Measurements from ENCODE around the gene SGMS1. TPM values are rescaled to one million over a fixed set of nuclear protein-coding genes. Genes with fewer than 3 reads are reported as not detected.
"Not testable (repeated sequence)": the region's sequence is repeated elsewhere in the genome, so short reads cannot be mapped to it uniquely, and the experiment has no call there.

SGMS1 gene
- total RNA-seq, 2 donors from 2014 or later, result 67.0 to 68.2 TPM

DNA sequence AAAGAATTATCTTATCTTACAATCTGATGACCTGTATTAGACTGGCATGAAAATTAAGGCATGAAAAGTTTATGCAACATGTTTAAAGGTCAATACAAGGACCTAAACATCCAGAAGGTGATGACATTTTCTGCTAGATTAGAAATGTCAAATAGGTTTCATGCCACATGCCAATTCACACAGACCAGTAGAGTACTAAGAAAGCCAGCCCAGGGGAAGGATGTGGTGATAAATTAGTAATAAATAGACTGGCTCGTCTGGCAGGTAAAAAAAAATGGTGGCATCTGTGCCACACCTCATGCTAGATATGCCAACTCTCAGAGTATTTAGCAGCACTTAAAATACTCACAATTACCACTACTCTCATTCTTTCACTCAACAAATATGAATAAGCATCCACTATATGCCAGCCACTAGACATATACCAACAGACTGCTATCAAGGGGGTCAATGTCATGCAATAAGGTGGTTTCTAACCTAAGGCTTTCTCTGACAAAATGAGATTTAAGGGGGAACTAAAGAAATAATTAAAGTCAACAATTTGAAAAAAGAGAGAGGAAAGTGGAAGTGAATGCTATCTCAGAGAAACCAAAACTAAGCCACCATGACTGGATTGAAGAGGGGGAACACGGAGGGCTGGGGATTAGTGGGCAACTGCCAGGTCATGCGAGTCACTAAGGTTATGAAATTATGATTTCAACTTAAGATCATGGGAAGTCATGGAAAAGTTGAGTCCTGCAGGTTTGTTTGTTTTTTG lies 83.5 kb downstream of the SGMS1 start:
- no peaks in the 10 kb centered on the region for H3K36me3 ChIP-seq
- DNase-seq (ENCODE audit: low spot score), result no peak
- H3K27ac ChIP-seq, result no peak overlapping the region
- TF ChIP-seq POLR2A (IDR thresholded peaks at IDR 0.05), result no peak
- TF ChIP-seq, protein P1, sequence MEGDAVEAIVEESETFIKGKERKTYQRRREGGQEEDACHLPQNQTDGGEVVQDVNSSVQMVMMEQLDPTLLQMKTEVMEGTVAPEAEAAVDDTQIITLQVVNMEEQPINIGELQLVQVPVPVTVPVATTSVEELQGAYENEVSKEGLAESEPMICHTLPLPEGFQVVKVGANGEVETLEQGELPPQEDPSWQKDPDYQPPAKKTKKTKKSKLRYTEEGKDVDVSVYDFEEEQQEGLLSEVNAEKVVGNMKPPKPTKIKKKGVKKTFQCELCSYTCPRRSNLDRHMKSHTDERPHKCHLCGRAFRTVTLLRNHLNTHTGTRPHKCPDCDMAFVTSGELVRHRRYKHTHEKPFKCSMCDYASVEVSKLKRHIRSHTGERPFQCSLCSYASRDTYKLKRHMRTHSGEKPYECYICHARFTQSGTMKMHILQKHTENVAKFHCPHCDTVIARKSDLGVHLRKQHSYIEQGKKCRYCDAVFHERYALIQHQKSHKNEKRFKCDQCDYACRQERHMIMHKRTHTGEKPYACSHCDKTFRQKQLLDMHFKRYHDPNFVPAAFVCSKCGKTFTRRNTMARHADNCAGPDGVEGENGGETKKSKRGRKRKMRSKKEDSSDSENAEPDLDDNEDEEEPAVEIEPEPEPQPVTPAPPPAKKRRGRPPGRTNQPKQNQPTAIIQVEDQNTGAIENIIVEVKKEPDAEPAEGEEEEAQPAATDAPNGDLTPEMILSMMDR (IDR thresholded peaks at IDR 0.05), result no peak
- TF ChIP-seq POLR2AphosphoS5 (IDR thresholded peaks at IDR 0.05), result no peak
- intact Hi-C loops (cut with DNase I), result no loop called here
- WGBS, result 83% methylated on average over 3 of the region's 3 CpGs
- H3K9me3 ChIP-seq, result no peaks in the 10 kb centered on the region
- no peaks in the 10 kb centered on the region for H3K4me1 ChIP-seq (replicated peaks)
- H3K27me3 ChIP-seq (replicated peaks; ENCODE audit: insufficient read depth), result no peaks in the 10 kb centered on the region
- no peak overlapping the region for H3K4me3 ChIP-seq

DNA sequence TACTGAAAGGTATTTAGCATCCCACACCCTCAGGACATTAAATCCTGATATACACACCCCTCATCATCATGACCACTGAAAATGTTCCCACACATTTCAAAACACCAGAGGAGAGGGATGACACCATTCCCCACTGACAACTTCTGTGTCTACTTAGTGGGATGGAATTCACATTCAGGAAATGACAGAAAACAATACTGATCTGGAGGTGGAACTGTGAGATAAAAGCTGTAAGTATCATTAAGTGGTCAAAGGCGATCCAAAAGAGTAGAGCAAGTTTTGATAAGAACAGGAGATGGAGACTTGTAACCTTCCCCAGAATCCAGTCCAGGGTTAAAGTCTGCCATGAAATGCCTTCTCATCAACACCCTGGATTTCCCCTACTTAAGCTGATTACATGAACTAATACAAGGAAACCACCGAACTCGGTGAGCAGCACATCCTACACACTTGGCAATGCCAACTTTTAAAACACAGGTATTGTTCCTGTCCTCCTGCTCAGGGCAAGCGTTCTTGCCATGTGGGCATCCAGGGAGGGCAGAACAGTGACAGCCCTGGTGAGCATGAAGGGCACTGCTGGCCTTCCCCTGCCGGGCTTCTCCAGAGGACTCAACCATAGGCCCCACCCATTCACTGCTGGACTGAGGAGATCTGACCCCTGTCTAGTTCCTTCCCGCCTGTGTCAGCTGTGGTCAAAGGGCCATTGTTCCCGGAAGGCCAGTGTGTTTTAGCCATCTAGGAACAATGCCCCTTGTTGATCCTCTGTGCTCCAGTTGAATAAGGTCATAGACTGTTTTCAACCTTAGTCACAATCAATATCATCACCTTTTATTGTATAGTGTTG lies 85.0 kb downstream of the SGMS1 start:
- intact Hi-C loops (cut with DNase I), result no loop called here
- no peaks in the 10 kb centered on the region for H3K9me3 ChIP-seq
- no peak overlapping the region for H3K4me3 ChIP-seq
- H3K27me3 ChIP-seq (replicated peaks; ENCODE audit: insufficient read depth), result no peaks in the 10 kb centered on the region
- DNase-seq (ENCODE audit: low spot score), result no peak
- TF ChIP-seq POLR2A (IDR thresholded peaks at IDR 0.05), result no peak
- TF ChIP-seq, protein P1 (IDR thresholded peaks at IDR 0.05), result no peak
- TF ChIP-seq POLR2AphosphoS5 (IDR thresholded peaks at IDR 0.05), result no peak
- 61% methylated on average over 7 of the region's 7 CpGs for WGBS
- no peaks in the 10 kb centered on the region for H3K36me3 ChIP-seq
- H3K4me1 ChIP-seq (replicated peaks), result no peaks in the 10 kb centered on the region
- no peak overlapping the region for H3K27ac ChIP-seq

DNA sequence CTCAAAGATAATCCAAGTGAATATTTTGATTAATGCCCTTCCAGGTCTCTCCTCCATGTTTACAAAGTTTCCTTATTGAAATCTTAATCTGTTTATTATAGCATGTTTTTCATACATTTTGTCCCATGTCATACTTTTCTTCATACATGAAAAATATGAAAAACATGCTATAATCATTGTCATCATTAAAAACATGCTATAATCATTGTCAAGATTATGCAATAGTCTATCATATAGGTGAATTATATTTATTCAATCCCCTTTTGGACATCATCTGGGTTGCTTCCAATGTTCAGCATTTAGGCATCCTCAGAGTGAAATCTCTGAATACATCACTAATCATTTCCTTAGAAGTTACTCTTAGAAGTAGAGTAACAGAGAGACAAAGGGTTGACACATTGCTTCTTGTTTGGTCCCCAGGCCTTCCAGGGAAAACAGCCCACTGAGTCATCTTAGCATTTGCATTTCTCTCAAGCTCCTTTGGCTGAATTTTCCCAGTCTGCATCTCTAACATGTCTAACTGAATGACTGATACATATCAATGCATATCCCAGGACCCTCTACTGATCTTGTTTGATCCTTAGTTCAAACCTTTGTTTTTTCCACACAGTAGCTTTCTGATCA lies 87.0 kb downstream of the SGMS1 start:
- H3K9me3 ChIP-seq, result no peaks in the 10 kb centered on the region
- no peaks in the 10 kb centered on the region for H3K27me3 ChIP-seq (replicated peaks; ENCODE audit: insufficient read depth)
- TF ChIP-seq, protein P1 (IDR thresholded peaks at IDR 0.05), result no peak
- TF ChIP-seq POLR2AphosphoS5 (IDR thresholded peaks at IDR 0.05), result no peak
- no peak for TF ChIP-seq POLR2A (IDR thresholded peaks at IDR 0.05)
- no peaks in the 10 kb centered on the region for H3K36me3 ChIP-seq
- H3K27ac ChIP-seq, result no peak overlapping the region
- intact Hi-C loops (cut with DNase I), result no loop called here
- no peak for DNase-seq (ENCODE audit: low spot score)
- H3K4me1 ChIP-seq (replicated peaks), result no peaks in the 10 kb centered on the region
- no peak overlapping the region for H3K4me3 ChIP-seq

DNA sequence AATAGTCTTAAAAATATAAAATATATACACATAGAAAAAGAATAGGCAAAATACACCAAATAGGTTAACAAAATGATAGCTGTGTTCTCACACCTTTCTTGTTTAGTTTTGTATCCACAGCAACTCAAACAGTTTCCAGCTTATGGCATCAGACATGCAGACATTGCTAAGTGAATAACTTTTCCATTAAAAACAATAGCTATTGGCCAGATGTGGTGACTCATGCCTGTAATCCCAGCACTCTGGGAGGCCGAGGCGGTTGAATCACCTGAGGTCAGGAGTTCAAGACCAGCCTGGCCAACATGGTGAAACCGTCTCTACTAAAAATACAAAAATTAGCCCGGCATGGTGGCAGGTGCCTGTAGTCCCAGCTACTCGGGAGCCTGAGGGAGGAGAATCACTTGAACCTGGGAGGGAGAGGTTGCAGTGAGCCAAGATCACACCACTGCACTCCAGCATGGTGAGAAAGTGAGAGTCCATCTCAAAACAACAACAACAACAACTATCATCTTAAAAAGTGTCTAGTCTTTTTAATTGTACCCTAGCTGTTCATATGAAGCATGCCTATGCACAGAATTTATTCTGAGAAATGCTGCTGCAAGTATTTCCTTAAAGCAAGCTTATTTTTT lies 88.9 kb downstream of the SGMS1 start:
- H3K4me1 ChIP-seq (replicated peaks); H3K36me3 ChIP-seq; H3K27me3 ChIP-seq (replicated peaks; ENCODE audit: insufficient read depth); H3K9me3 ChIP-seq; H3K4me3 ChIP-seq; DNase-seq (ENCODE audit: low spot score); H3K27ac ChIP-seq; intact Hi-C loops (cut with DNase I): not testable (repeated sequence)
- 73% methylated on average over 5 of the region's 5 CpGs for WGBS

DNA sequence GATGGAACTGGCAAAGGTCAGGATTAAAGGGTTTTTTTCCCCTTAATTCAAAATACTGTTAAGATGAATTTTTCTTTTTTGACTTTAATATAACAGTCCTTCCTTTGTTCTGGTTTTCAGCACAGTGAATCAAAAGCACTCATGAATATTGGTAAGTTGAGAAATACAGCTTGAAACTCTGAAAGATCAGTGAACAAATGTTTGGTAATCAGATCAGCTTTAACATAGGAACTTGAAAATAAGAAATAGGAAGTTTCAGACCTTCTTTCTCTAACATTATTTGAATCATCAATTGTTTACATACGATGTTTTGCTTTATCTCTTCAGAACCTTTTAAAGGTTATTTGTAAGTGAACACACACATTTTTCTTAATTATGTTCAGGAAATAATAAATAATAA lies 90.5 kb downstream of the SGMS1 start:
- no peaks in the 10 kb centered on the region for H3K27me3 ChIP-seq (replicated peaks; ENCODE audit: insufficient read depth)
- no peak overlapping the region for H3K4me3 ChIP-seq
- no peak overlapping the region for H3K27ac ChIP-seq
- H3K9me3 ChIP-seq, result no peaks in the 10 kb centered on the region
- no peak for DNase-seq (ENCODE audit: low spot score)
- TF ChIP-seq, protein P1 (IDR thresholded peaks at IDR 0.05), result no peak
- no peak for TF ChIP-seq POLR2A (IDR thresholded peaks at IDR 0.05)
- TF ChIP-seq POLR2AphosphoS5 (IDR thresholded peaks at IDR 0.05), result no peak
- 88% methylated on average over 1 of the region's 1 CpG for WGBS
- H3K4me1 ChIP-seq (replicated peaks), result no peaks in the 10 kb centered on the region
- intact Hi-C loops (cut with DNase I), result no loop called here
- no peaks in the 10 kb centered on the region for H3K36me3 ChIP-seq

All from prostate gland (tissue), 2 donors.